Activated T-cell treated with anti-CD3 and anti-CD28 coated beads, Interleukin-2, amount 50 U/mL, for 4 hours (primary cell): ENCODE data around the gene LTBP4. TPM values are rescaled to one million over a fixed set of nuclear protein-coding genes. Genes with fewer than 3 reads are reported as not detected.

Experiments
- ATAC-seq, 2 donors: fragments of 200-7000 bp; cut with Tn5 transposase; one replicate each; pipeline ENCODE4 v1.10.0; 2021
- DNase-seq: peaks from one replicate; pipeline ENCODE4 v3.0.0-alpha.2; 2020
- H3K27me3 Mint-ChIP-seq: one replicate; pipeline ENCODE4 v1.8.0; 2021; ENCODE audit warnings: low read depth, mixed read lengths
- H3K36me3 Mint-ChIP-seq: one replicate; pipeline ENCODE4 v1.8.0; 2022; ENCODE audit warnings: mixed read lengths; ENCODE audit not compliant: insufficient read depth
- H3K4me1 Mint-ChIP-seq: one replicate; pipeline ENCODE4 v1.8.0; 2021; ENCODE audit warnings: low read depth, mixed read lengths
- H3K4me3 Mint-ChIP-seq: one replicate; pipeline ENCODE4 v1.8.0; 2021; ENCODE audit warnings: mild to moderate bottlenecking, moderate library complexity, mixed read lengths
- H3K9me3 Mint-ChIP-seq: one replicate; pipeline ENCODE4 v1.8.0; 2021; ENCODE audit warnings: mixed read lengths
- total RNA-seq, 3 donors: library from RNA; stranded (reverse); gene quantifications; one replicate each; pipeline ENCODE4 v1.2.1, GENCODE V29; 2021

LTBP4 gene
- total RNA-seq, 3 donors from 2014 or later, result 210 to 251 (median 213) TPM

DNA sequence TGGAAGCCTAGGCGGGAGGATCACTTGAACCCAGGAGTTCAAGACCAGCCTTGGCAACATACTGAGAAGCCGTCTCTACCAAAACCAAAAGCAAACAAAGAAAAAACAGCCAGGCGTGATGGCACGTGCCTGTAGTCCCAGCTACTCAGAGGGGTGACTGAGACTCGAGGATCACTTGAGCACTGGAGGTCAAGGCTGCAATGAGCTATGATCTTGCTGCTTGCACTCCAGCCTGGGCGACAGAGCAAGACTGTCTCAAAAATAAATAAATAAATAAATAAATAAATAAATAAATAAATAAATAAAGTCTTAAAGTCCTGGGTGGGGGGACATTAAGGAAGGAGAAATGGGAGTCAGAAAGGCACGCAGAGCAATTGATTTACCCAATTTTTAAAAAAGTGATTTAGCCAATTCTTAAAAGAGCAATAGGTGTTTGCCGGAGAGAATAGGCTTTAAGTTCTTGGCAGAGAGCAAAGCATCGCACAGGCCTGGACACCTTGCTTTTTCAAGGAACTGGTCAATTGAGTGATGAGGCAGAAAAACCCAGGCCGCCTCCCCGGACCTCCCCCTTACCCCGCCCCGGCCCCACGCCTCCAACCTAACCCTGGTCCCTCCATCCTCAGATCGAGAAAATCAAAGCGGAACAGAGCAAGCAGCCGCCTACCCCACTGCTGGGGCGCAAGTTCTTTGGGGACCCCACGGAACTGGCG lies 34.0 kb upstream of the LTBP4 start:
- Mint-ChIP-seq H3K4me3 (no peak overlapping the region), H3K4me1 (peaks cover 14% of the 10 kb centered on the region), H3K9me3 (no peaks in the 10 kb centered on the region), H3K36me3 (no peaks in the 10 kb centered on the region), H3K27me3 (peaks cover 53% of the 10 kb centered on the region)
- DNase-seq (no peak), ATAC-seq (no peak)

DNA sequence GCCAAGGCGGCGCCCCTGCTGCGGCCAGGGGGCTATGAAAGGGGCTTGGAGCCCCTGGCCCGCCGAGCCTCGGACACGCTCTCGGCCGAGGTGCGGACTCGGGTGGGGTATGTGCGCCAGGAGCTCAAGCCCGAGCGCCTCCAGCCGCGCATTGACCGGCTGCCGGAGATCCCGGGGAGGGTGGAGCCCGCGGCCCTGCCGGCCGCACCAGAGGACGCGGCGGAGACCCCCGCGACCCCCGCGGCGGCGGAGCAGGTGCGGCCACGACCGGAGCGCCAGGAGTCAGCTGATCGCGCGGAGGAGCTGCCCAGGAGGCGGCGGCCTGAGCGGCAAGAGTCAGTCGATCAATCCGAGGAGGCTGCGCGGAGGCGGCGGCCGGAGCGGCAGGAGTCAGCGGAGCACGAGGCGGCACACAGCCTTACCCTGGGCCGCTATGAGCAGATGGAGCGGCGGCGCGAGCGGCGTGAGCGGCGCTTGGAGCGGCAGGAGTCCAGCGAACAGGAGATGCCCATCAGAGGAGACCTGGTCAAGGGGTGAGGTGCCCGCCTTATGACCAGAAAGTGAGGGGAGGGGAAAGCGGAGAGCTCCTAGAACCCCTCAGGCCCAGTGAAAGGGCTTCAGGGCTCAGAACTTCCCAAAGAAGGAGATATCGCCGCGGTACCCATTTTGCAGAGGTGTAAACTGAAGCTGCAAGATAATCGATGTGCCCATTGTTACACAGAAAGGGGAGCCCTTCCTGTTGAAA lies 33.2 kb upstream of the LTBP4 start:
- Mint-ChIP-seq H3K4me1 (peaks cover 14% of the 10 kb centered on the region), H3K4me3 (no peak overlapping the region), H3K27me3 (peaks cover 49% of the 10 kb centered on the region), H3K36me3 (no peaks in the 10 kb centered on the region), H3K9me3 (no peaks in the 10 kb centered on the region)
- no peak for DNase-seq
- no peak for ATAC-seq

DNA sequence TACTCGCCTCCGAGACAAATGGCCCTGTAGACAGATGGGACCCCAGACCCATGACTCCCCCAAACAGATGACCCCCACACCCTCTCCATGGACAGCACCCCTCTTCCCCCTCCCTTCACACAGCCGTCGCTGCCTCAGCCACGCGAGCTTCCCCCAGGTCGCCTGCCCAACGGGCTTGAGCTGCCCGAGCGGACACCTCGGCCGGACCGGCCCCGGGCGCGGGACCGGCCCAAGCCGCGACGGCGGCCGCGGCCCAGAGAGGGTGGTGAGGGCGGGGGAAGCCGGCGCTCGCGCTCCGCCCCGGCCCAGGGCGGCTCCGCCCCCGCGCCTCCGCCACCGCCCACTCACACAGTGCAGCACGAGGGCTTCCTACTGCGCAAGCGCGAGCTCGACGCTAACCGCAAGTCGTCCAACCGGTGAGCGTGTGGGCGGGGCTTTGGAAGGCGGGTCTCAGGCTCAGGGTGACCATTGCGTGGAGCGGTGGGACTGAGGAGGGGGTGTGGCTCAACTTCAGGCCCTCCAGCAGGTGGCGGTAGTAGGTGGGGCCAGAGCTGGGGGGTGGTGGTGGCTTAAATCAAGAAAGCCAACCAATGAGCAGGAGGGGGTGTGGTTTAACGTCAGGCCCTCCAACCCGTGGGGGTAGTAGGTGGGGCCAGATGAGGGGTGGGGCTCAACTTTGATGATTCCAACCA lies 30.7 kb upstream of the LTBP4 start:
- Mint-ChIP-seq H3K4me1 (peaks cover 14% of the 10 kb centered on the region), H3K36me3 (no peaks in the 10 kb centered on the region), H3K4me3 (peak overlapping the region; percentile 56), H3K9me3 (no peaks in the 10 kb centered on the region), H3K27me3 (peaks cover 30% of the 10 kb centered on the region)
- DNase-seq (peak; percentile 90), ATAC-seq (peak; percentile 92 to 93)

DNA sequence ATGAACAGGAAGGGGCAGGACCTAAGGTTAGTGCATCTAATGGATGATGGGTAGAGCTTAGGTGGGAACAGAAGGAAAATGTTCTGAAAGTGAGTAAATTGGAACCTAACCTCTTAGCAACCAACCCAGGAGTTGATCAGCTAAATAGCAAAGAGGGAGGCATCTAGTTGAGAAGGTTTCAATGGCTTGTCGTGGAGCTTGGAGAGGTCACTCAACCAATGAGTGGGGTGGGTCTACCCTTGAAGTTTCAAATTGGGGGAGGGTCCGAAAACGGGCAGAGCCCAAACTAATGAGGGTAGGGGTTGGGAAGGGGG lies 30.2 kb upstream of the LTBP4 start:
- peaks cover 27% of the 10 kb centered on the region for H3K27me3 Mint-ChIP-seq

DNA sequence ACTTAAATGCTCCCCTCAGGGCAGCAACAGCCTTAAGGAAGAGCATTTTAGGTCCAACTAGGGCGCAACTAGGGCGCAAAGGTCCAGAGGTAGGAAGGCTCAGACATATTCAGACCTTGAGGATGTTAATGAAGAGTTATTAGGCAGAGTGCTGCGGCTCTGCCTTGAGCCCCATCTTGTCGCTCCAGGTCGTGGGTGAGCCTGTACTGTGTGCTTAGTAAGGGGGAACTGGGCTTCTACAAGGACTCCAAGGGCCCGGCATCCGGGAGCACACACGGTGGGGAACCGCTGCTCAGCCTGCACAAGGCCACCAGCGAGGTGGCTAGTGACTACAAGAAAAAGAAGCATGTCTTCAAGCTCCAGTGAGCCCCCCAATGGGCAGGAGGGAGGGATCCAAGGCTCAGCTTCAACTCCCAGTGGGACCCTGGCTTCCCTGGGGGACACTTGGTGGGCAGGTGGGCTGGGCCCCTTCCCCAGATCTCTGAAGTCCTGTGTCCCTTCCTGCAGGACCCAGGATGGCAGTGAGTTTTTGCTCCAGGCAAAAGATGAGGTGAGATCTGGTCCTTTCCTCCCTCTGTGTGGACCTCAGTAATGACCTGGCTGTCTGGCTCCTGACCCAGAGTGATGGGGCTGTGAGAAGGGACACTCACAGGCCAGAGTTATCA lies 29.2 kb upstream of the LTBP4 start:
- no peak for DNase-seq
- no peak overlapping the region for H3K4me3 Mint-ChIP-seq

More for the DNA sequence above, 30.2 kb upstream of the LTBP4 start:
- Mint-ChIP-seq H3K9me3 (no peaks in the 10 kb centered on the region), H3K36me3 (no peaks in the 10 kb centered on the region), H3K4me3 (peak overlapping the region; percentile 25), H3K4me1 (peaks cover 15% of the 10 kb centered on the region)
- no peak for ATAC-seq
- no peak for DNase-seq

DNA sequence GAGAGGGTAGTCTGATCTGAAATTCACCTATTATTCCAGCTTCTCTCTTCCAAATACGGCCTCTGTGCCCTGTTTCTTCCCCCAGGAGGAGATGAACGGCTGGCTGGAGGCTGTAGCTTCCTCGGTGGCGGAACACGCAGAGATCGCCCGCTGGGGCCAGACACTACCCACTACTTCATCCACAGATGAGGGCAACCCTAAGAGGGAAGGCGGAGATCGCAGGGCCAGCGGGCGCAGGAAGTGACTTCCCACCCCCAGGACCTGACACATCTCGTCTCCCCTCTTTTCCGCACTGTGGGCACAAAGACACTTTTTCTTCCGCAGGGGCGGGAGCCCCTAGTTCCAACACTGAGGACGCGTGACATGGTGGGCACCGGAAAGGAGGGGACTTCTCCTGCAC lies 25.8 kb upstream of the LTBP4 start:
- no peaks in the 10 kb centered on the region for H3K9me3 Mint-ChIP-seq
- H3K27me3 Mint-ChIP-seq, result no peaks in the 10 kb centered on the region
- peaks cover 9% of the 10 kb centered on the region for H3K36me3 Mint-ChIP-seq
- ATAC-seq (no peak), DNase-seq (no peak)
- peaks cover 22% of the 10 kb centered on the region for H3K4me1 Mint-ChIP-seq
- H3K4me3 Mint-ChIP-seq, result peak overlapping the region; percentile 57

More for the DNA sequence above, 29.2 kb upstream of the LTBP4 start:
- peaks cover 17% of the 10 kb centered on the region for H3K27me3 Mint-ChIP-seq
- no peak for ATAC-seq
- no peaks in the 10 kb centered on the region for H3K36me3 Mint-ChIP-seq
- no peaks in the 10 kb centered on the region for H3K9me3 Mint-ChIP-seq
- H3K4me1 Mint-ChIP-seq, result peaks cover 17% of the 10 kb centered on the region

DNA sequence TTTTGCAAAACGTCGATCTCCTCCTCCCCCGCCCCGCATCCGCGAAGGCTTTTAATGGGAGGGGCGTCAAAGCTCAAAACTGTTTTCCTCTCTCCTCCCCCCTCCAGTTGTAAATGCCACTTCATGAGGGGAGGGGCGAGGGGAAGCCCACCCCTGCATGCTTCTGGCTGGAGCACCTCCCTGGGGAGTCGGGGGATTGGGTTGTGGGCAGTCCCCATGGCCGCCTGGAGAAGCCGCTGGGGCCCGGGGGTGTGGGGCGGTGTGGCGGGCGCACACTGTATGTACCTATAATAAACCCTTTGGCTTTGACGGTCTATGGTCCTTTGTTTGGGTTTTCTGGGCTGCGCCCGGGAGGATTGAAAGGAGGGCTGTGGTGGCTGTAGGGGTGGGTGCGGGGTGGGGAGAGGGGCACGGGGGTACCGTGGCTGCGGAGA lies 25.0 kb upstream of the LTBP4 start:
- DNase-seq, result no peak
- H3K27me3 Mint-ChIP-seq, result no peaks in the 10 kb centered on the region
- H3K4me3 Mint-ChIP-seq, result peak overlapping the region; percentile 84
- H3K9me3 Mint-ChIP-seq, result no peaks in the 10 kb centered on the region
- H3K36me3 Mint-ChIP-seq, result peaks cover 16% of the 10 kb centered on the region
- H3K4me1 Mint-ChIP-seq, result peaks cover 17% of the 10 kb centered on the region
- ATAC-seq, result peak; percentile 19 to 22

DNA sequence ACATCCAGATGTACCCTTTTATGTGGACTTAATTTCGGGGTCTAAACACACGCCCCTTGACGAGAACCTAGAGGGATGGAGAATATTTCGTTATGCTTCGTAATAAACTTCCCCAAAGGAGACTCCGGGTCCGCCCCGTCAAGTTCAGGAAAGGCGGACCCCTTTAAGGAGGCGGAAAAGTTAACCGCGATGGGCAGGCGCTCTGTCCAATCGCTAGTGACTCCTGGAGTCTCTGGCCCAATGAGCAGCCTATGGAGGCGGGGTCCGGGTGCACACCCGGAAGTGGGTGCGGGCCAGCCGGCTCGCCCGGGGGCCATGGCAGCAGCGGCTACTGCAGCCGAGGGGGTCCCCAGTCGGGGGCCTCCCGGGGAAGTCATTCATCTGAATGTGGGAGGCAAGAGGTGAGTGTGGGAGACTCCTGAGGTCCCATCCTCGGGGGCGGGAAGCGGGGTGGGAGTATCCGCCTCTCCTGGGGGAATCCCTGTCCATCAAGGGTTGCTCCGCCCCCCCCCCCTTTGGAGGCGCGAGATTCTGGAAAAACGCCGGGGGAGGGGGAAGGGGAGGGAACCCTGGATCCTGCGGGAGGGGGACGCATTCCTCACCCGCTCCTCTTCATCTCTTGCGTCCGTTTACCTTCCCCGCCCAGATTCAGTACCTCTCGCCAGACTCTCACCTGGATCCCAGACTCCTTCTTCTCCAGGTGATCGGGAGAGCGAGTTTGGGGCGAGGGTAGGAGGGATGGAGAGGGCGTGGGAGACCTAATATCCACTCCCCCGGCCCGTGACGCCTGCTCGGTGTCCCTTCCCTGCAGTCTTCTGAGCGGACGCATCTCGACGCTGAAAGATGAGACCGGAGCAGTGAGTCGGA lies 24.4 kb upstream of the LTBP4 start, which contains the start of gene SHKBP1:
TSS of gene SHKBP1 (plus strand) at position 289 of the 867 bp plus-strand sequence. CDS start at position 316, 27 bp downstream.
- Mint-ChIP-seq H3K9me3 (no peaks in the 10 kb centered on the region), H3K27me3 (no peaks in the 10 kb centered on the region), H3K4me1 (peaks cover 17% of the 10 kb centered on the region)

DNA sequence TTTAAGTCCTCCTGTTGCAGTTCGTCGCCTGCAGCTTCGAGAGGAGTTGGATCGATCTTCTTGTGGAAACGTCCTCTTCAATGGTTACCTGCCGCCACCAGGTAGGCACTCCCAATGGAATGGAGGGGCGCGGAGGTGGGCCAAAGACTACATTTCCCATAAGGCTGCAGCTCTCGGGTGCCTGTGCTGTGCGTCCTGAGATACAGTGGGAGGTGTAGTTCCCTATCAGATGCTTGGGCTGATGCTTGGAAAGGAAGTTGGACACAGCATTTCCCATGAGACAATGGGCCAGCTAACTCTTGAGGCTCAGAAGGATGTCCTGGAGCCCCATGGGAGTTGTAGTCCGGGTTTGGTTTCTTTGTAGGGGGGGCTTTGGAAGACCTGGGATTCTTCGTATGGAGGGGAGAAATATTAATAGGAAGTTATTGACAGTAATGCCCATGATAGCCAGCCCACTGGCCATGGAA lies 22.7 kb upstream of the LTBP4 start:
- ATAC-seq (no peak), DNase-seq (no peak)

More for the DNA sequence above, 24.4 kb upstream of the LTBP4 start, which contains the start of gene SHKBP1:
- H3K4me3 Mint-ChIP-seq, result peak within 1 kb of the TSS; percentile 84
- DNase-seq, result peak; percentile 89
- H3K36me3 Mint-ChIP-seq, result peaks cover 21% of the 10 kb centered on the region
- peak; percentile 100 for ATAC-seq

DNA sequence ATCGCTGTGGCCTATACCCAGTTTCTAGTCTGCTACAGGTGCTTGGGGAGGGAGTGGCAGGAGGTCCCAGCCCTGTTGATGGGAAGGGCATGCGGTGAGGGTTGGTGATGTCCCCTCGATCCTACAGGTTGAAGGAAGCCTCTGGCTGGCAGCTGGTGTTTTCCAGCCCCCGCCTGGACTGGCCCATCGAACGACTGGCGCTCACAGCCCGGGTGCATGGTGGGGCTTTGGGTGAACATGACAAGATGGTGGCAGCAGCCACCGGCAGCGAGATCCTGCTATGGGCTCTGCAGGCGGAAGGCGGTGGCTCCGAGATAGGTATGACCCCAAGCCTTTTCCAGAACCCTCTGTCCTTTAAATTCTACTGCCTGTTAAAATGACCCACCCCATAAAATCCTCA lies 20.6 kb upstream of the LTBP4 start:
- H3K36me3 Mint-ChIP-seq, result peaks cover 26% of the 10 kb centered on the region
- H3K4me1 Mint-ChIP-seq, result peaks cover 17% of the 10 kb centered on the region
- DNase-seq (no peak), ATAC-seq (no peak)
- H3K9me3 Mint-ChIP-seq, result no peaks in the 10 kb centered on the region
- H3K4me3 Mint-ChIP-seq, result no peak overlapping the region
- no peaks in the 10 kb centered on the region for H3K27me3 Mint-ChIP-seq

More for the DNA sequence above, 22.7 kb upstream of the LTBP4 start:
- H3K4me3 Mint-ChIP-seq, result peak overlapping the region; percentile 84
- H3K4me1 Mint-ChIP-seq, result peaks cover 17% of the 10 kb centered on the region
- H3K36me3 Mint-ChIP-seq, result peaks cover 26% of the 10 kb centered on the region
- no peaks in the 10 kb centered on the region for H3K27me3 Mint-ChIP-seq
- no peaks in the 10 kb centered on the region for H3K9me3 Mint-ChIP-seq

DNA sequence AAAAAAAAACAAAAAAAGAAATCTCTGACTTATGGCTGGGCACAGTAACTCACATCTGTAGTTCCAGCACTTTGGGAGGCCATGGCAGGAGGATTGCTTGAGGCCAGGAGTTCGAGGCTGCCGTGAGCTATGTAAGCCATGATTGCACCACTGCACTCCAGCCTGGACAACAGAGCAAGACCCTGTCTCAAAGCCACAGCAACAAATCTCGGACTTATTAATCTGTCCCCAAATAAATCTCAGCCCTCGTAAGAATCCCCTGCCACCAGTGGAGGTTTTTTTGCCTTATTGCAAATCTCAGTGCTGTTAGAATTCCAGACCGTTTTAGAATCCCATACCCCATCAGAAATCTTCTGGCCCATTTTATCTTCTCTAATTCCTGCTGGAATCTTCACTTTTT lies 19.6 kb upstream of the LTBP4 start:
- peaks cover 18% of the 10 kb centered on the region for H3K4me1 Mint-ChIP-seq
- no peaks in the 10 kb centered on the region for H3K27me3 Mint-ChIP-seq
- ATAC-seq (no peak), DNase-seq (no peak)
- no peak overlapping the region for H3K4me3 Mint-ChIP-seq
- peaks cover 33% of the 10 kb centered on the region for H3K36me3 Mint-ChIP-seq
- no peaks in the 10 kb centered on the region for H3K9me3 Mint-ChIP-seq

DNA sequence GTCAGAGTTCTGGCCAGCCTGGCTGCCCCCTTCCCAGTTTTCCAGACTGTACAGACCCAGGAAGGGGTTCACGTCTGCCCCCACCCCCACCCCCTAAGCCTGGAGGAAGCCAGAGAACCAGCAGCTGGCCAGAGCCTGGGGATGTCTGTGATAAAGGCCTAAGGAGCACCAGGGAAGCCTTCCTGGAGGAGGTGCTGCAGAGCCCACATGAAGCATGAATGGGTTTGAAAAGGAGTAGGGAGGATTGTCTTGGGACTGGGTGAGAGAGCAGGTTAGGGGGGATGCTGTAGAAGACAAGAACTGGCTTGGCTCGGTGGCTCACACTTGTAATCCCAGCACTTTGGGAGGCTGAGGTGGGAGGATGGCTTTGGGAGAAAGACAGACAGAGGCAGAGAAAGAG lies 18.7 kb upstream of the LTBP4 start:
- H3K9me3 Mint-ChIP-seq, result no peaks in the 10 kb centered on the region
- peak overlapping the region; percentile 5 for H3K4me3 Mint-ChIP-seq
- H3K4me1 Mint-ChIP-seq, result peaks cover 17% of the 10 kb centered on the region
- no peaks in the 10 kb centered on the region for H3K27me3 Mint-ChIP-seq
- peaks cover 39% of the 10 kb centered on the region for H3K36me3 Mint-ChIP-seq
- no peak for DNase-seq
- no peak for ATAC-seq

DNA sequence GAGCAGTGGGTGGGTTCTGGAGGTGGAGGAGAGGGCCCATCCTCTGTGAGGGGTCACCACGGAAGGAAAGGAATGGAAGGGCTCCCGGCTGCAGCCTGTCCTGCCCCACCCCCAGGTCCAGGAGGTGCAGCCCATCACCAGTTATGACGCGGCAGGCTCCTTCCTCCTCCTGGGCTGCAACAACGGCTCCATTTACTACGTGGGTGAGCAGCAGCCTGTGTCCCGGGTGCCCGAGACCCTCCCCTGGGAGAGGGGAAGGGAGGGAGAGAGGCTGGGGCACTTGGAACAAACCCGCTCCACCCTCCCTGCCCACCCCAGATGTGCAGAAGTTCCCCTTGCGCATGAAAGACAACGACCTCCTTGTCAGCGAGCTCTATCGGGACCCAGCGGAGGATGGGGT lies 17.9 kb upstream of the LTBP4 start:
- Mint-ChIP-seq H3K4me3 (no peak overlapping the region), H3K4me1 (peaks cover 9% of the 10 kb centered on the region), H3K36me3 (peaks cover 41% of the 10 kb centered on the region), H3K27me3 (no peaks in the 10 kb centered on the region), H3K9me3 (no peaks in the 10 kb centered on the region)
- no peak for DNase-seq
- no peak for ATAC-seq
